Endothelial cell of umbilical vein (primary cell): Measurements from ENCODE around the gene LIN28B.

ENCODE experiments used
- CTCF ChIP-seq, 2 donors: IDR thresholded peaks; 1 replicate in 1 of 2; 2 replicates in 1 of 2; pipeline ENCODE4 v1.5.1; 2011; ENCODE audit warnings: low read length in 2 of 2, mild to moderate bottlenecking in 2 of 2, moderate library complexity in 2 of 2, control low read depth in 1 of 2, inconsistent platforms in 1 of 2, low read depth in 1 of 2; ENCODE audit not compliant: insufficient read depth in 1 of 2; ENCODE audit errors: extremely low read depth in 1 of 2
- MYC ChIP-seq: IDR thresholded peaks from one replicate; pipeline ENCODE4 v1.6.1; 2011; ENCODE audit warnings: mild to moderate bottlenecking, low read depth, low read length
- POLR2AphosphoS5 ChIP-seq: IDR thresholded peaks from 2 replicates; pipeline ENCODE4 v1.6.1; 2012; ENCODE audit warnings: low read depth, mild to moderate bottlenecking, control low read depth, low read length, moderate library complexity; ENCODE audit not compliant: insufficient read depth

GRCh38 chr6:104983776-104984175 is 26.9 kb downstream of the LIN28B start:
- TF ChIP-seq CTCF (IDR thresholded peaks at IDR 0.05; ENCODE audit: extremely low read depth in 1 of 2, insufficient read depth in 1 of 2, low read depth in 1 of 2, low read length in 2 of 2) (no peak), MYC (no peak), POLR2AphosphoS5 (no peak)
